HepG2 (cell line): ENCODE results near the gene GATD1. TPM values are rescaled to one million over a fixed set of nuclear protein-coding genes. Genes with fewer than 3 reads are reported as not detected.

Experiments used
- ATAC-seq: fragments of 200-7000 bp; cut with Tn5 transposase; 3 replicates; pipeline ENCODE4 v1.9.1; 2020; ENCODE audit warnings: mild to moderate bottlenecking, moderate library complexity
- BruUV-seq: library from RNA; stranded (reverse); fragments of 400-500 nt; replicated peaks from 2 replicates; lab custom pipeline; 2021; lab: Mats Ljungman, UMichigan
- CTCF ChIA-PET: fragments of 300-600 bp; formaldehyde crosslinking; extraction: SDS; loops from one replicate; lab custom pipeline; 2021; ENCODE audit warnings: low total read pairs, inconsistent platforms, low intra/inter-chr PET ratio; lab: Yijun Ruan, JAX
- POLR2A ChIA-PET: fragments of 350-600 bp; sonication (Branson Sonifier 250); formaldehyde crosslinking; loops from one replicate; lab custom pipeline; 2020; ENCODE audit warnings: antibody characterized with exemption, inconsistent platforms; lab: Yijun Ruan, JAX
- DNase-seq: peaks from one replicate; pipeline ENCODE4 v3.0.0-alpha.2; 2015; ENCODE audit warnings: low spot score
- FAIRE-seq: peaks from 3 replicates; lab custom pipeline; 2011; peaks lifted over from hg19 to GRCh38; lab: Jason Lieb, UNC
- H2AFZ ChIP-seq: one replicate; pipeline ENCODE4 v1.6.1; 2011; ENCODE audit warnings: low read length, inconsistent platforms
- H3K27ac ChIP-seq: fragments of 300-600 bp; 3 replicates; pipeline ENCODE4 v1.8.0; 2011; ENCODE audit warnings: mixed run types, mild to moderate bottlenecking, mixed read lengths, low read length, inconsistent platforms; ENCODE audit not compliant: insufficient read depth; ENCODE audit errors: extremely low read length
- H3K27me3 ChIP-seq, 2 experiments: fragments of 200-600 bp in 1 of 2; 2 replicates in 1 of 2; 3 replicates in 1 of 2; pipeline versions ENCODE4 v1.6.0 to v1.8.0; 2011; ENCODE audit warnings: low read length in 2 of 2, mild to moderate bottlenecking in 2 of 2, moderate library complexity in 2 of 2, inconsistent platforms in 1 of 2; ENCODE audit not compliant: insufficient read depth in 2 of 2, control insufficient read depth in 1 of 2
- H3K36me3 ChIP-seq, 2 experiments: fragments of 200-600 bp in 1 of 2; replicated peaks in 1 of 2; 2 replicates in 1 of 2; 3 replicates in 1 of 2; pipeline versions ENCODE4 v1.5.1 to v1.8.0; 2011; ENCODE audit warnings: low read length in 2 of 2, inconsistent platforms in 1 of 2; ENCODE audit not compliant: insufficient read depth in 2 of 2, control insufficient read depth in 1 of 2
- H3K4me1 ChIP-seq: 2 replicates; pipeline ENCODE4 v1.5.1; 2012; ENCODE audit warnings: low read length, inconsistent platforms; ENCODE audit not compliant: insufficient read depth
- H3K4me2 ChIP-seq: 2 replicates; pipeline ENCODE4 v1.6.0; 2011; ENCODE audit warnings: low read depth, low read length, inconsistent platforms
- H3K4me3 ChIP-seq, 3 experiments: fragments of 200-600 bp in 1 of 3; sonication (generic), shearing (Covaris generic) in 1 of 3; replicated peaks in 1 of 3; 2 replicates each; pipeline ENCODE4 v1.5.1; 2011 to 2016; ENCODE audit warnings: low read length in 3 of 3, inconsistent platforms in 2 of 3, low read depth in 2 of 3, mild to moderate bottlenecking in 2 of 3, control low read depth in 1 of 3, mixed read lengths in 1 of 3; ENCODE audit not compliant: insufficient read depth in 1 of 3
- H3K79me2 ChIP-seq: one replicate; pipeline ENCODE4 v1.6.1; 2011; ENCODE audit warnings: low read length, inconsistent platforms; ENCODE audit not compliant: insufficient read depth
- H3K9ac ChIP-seq: 2 replicates; pipeline ENCODE4 v1.6.0; 2011; ENCODE audit warnings: mild to moderate bottlenecking, low read depth, low read length, inconsistent platforms; ENCODE audit not compliant: insufficient read depth
- H3K9me3 ChIP-seq: 2 replicates; pipeline ENCODE4 v1.5.1; 2012; ENCODE audit warnings: mild to moderate bottlenecking, low read length
- H4K20me1 ChIP-seq: 2 replicates; pipeline ENCODE4 v1.6.0; 2011; ENCODE audit warnings: inconsistent platforms, mild to moderate bottlenecking, low read length, moderate library complexity; ENCODE audit not compliant: insufficient read depth
- DNMT1 ChIP-seq: sonication (generic); formaldehyde crosslinking; IDR thresholded peaks from 2 replicates; pipeline ENCODE4 v1.5.1; 2020; ENCODE audit warnings: mild to moderate bottlenecking, missing genetic modification reagents
- MAZ ChIP-seq, 2 experiments: sonication (generic) in 1 of 2; formaldehyde crosslinking in 1 of 2; IDR thresholded peaks; 2 replicates each; pipeline versions ENCODE4 v1.5.0 to v1.6.1; 2012 to 2020; ENCODE audit warnings: low read depth in 2 of 2, mild to moderate bottlenecking in 2 of 2, borderline replicate concordance in 1 of 2, improper control_type of control experiment in 1 of 2, low read length in 1 of 2, missing genetic modification reagents in 1 of 2, moderate library complexity in 1 of 2
- NKX3-1 ChIP-seq: sonication (generic); formaldehyde crosslinking; IDR thresholded peaks from 2 replicates; pipeline ENCODE4 v1.5.0; 2020; ENCODE audit warnings: missing genetic modification reagents
- STAG1 ChIP-seq: sonication (generic); formaldehyde crosslinking; IDR thresholded peaks from 2 replicates; pipeline ENCODE4 v1.4.0; 2020; ENCODE audit warnings: missing genetic modification reagents
- TMF1 ChIP-seq: sonication (generic); formaldehyde crosslinking; IDR thresholded peaks from 2 replicates; pipeline ENCODE4 v1.8.1; 2022; ENCODE audit warnings: low read depth, missing genetic modification reagents
- XRCC5 ChIP-seq: fragments of 200-400 bp; formaldehyde crosslinking; optimal IDR thresholded peaks from 2 replicates; pipeline ENCODE3; 2017; ENCODE audit warnings: mild to moderate bottlenecking, low read length
- ZNF34 ChIP-seq: sonication (generic); formaldehyde crosslinking; IDR thresholded peaks from 2 replicates; pipeline ENCODE4 v1.4.0; 2020; ENCODE audit warnings: mild to moderate bottlenecking, missing genetic modification reagents, borderline replicate concordance
- ZNF563 ChIP-seq: sonication (generic); formaldehyde crosslinking; IDR thresholded peaks from 2 replicates; pipeline ENCODE4 v1.8.0; 2022; ENCODE audit warnings: mild to moderate bottlenecking, moderate library complexity, missing genetic modification reagents
- ZNF776 ChIP-seq: sonication (generic); formaldehyde crosslinking; IDR thresholded peaks from 2 replicates; pipeline ENCODE4 v1.4.0; 2020; ENCODE audit warnings: mild to moderate bottlenecking, missing genetic modification reagents
- whole genome bisulfite sequencing: methylation state at CpG from one replicate; pipeline ENCODE4 v1.1.6; 2017; ENCODE audit warnings: low lambda C conversion rate; 5-methylcytosine and 5-hydroxymethylcytosine counted together
- in situ Hi-C: cut with HindIII; loops from 2 replicates; pipeline ENCODE4 v1.10.0; 2017; ENCODE audit warnings: low pct_unique_long_range_greater_than_20kb; ENCODE audit not compliant: extremely low pct_ligation_motif_present
- intact Hi-C: fragments of 100-400 bp; cut with micrococcal nuclease; formaldehyde crosslinking; loops from one replicate; pipeline ENCODE4 v1.10.0; 2022; ENCODE audit not compliant: unreplicated experiment
- polyA plus RNA-seq, 8 experiments: library from polyadenylated mRNA; depleted of rRNA in 3 of 8; stranded (reverse) in 7 of 8; unstranded in 1 of 8; fragments of >200 nt; fragmentation: Illumina TruSeq in 4 of 8; extraction: Trizol in 4 of 8; gene quantifications; 2 replicates each; pipeline versions ENCODE4 v1.2.1 to v1.2.3, GENCODE V29; 2011 to 2016; ENCODE audit warnings: low read depth in 4 of 8, missing spikeins in 1 of 8, mixed read lengths in 1 of 8; ENCODE audit not compliant: insufficient read depth in 1 of 8
- total RNA-seq, 5 experiments: library from RNA; depleted of rRNA; stranded (reverse); fragments of >200 nt; fragmentation: Illumina TruSeq; extraction: Trizol; gene quantifications; 2 replicates each; pipeline ENCODE4 v1.2.3, GENCODE V29; 2016; ENCODE audit warnings: low read depth in 1 of 5
- TF ChIP-seq, protein P1 (sequence below): sonication (generic); formaldehyde crosslinking; IDR thresholded peaks from 2 replicates; pipeline ENCODE4 v1.4.0; 2020; ENCODE audit warnings: mild to moderate bottlenecking, low read depth, missing genetic modification reagents
- TF ChIP-seq, protein P2 (sequence below): IDR thresholded peaks from 2 replicates; pipeline ENCODE4 v1.4.0; 2020; ENCODE audit warnings: mild to moderate bottlenecking, missing genetic modification reagents
- TF ChIP-seq, protein P3 (sequence below): sonication (generic); formaldehyde crosslinking; IDR thresholded peaks from 2 replicates; pipeline ENCODE4 v1.5.0; 2020; ENCODE audit warnings: mild to moderate bottlenecking, missing genetic modification reagents, moderate library complexity
- TF ChIP-seq, protein P4 (sequence below): sonication (generic); formaldehyde crosslinking; IDR thresholded peaks from 2 replicates; pipeline ENCODE4 v1.5.0; 2020; ENCODE audit warnings: missing genetic modification reagents, mild to moderate bottlenecking, borderline replicate concordance

The GATD1 gene
- total and polyA plus RNA-seq, 2 of the 13 experiments (the other 11 are each of a cell fraction or from before 2014, with no cell fraction given): 31.3 to 60.5 TPM

DNA sequence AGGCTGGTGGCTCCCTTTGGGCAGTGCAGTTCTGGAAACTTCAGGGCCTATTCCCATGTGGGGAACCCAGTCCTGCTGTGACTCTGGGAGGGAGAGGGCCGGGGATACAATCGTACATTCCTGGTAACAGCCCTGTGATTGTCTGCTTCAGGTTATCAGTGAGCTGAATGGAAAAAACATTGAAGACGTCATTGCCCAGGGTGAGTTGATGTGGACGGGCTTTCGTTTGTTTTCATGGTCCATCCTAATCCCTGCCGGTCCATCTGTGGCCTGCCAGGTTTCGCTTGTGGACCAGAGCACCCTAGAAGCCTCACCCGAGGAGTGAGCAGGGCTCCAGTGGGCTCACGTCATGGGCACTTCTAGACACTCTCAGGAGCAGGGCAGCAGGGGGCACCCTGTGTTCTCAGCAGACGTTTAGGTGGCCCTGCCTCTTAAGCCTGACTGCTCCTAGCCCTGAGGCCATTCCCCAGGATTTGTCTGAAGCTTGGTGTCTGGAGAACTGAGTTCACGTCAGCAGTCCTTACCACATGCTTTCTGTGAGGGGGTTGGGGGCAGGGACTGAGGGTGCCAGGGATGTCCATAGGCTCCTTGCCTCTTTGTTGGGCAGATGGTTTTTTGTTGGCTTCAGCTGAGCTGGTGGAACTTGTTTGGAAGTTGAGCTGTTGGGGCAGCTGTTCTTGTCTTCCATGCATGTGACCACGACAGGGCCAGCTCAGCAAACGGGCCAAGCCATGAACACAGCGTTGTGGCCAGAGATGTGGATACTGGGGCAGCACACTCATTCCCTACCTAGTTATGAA lies 34.4 kb upstream of the GATD1 start:
- intact Hi-C loops: no loop called here
- no peak for TF ChIP-seq ZNF776 (CRISPR knock-in tag)
- no peak for TF ChIP-seq ZNF563
- TF ChIP-seq XRCC5: peak; percentile 11
- no peak for TF ChIP-seq DNMT1
- peak; percentile 23; the same call in 1 of the 2 replicates for TF ChIP-seq STAG1 (CRISPR knock-in tag)
- no peak for TF ChIP-seq MAZ (IDR thresholded peaks at IDR 0.05; ENCODE audit: borderline replicate concordance, low read depth, low read length)
- 0 out of 2 replicates have a peak, but pooled peaks have one; percentile 32 for TF ChIP-seq MAZ (CRISPR knock-in tag; IDR thresholded peaks at IDR 0.05; ENCODE audit: low read depth)
- no peak for TF ChIP-seq TMF1
- no peak for TF ChIP-seq NKX3-1 (CRISPR knock-in tag)
- TF ChIP-seq, protein P1, sequence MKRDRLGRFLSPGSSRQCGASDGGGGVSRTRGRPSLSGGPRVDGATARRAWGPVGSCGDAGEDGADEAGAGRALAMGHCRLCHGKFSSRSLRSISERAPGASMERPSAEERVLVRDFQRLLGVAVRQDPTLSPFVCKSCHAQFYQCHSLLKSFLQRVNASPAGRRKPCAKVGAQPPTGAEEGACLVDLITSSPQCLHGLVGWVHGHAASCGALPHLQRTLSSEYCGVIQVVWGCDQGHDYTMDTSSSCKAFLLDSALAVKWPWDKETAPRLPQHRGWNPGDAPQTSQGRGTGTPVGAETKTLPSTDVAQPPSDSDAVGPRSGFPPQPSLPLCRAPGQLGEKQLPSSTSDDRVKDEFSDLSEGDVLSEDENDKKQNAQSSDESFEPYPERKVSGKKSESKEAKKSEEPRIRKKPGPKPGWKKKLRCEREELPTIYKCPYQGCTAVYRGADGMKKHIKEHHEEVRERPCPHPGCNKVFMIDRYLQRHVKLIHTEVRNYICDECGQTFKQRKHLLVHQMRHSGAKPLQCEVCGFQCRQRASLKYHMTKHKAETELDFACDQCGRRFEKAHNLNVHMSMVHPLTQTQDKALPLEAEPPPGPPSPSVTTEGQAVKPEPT (CRISPR knock-in tag): no peak
- TF ChIP-seq, protein P2, sequence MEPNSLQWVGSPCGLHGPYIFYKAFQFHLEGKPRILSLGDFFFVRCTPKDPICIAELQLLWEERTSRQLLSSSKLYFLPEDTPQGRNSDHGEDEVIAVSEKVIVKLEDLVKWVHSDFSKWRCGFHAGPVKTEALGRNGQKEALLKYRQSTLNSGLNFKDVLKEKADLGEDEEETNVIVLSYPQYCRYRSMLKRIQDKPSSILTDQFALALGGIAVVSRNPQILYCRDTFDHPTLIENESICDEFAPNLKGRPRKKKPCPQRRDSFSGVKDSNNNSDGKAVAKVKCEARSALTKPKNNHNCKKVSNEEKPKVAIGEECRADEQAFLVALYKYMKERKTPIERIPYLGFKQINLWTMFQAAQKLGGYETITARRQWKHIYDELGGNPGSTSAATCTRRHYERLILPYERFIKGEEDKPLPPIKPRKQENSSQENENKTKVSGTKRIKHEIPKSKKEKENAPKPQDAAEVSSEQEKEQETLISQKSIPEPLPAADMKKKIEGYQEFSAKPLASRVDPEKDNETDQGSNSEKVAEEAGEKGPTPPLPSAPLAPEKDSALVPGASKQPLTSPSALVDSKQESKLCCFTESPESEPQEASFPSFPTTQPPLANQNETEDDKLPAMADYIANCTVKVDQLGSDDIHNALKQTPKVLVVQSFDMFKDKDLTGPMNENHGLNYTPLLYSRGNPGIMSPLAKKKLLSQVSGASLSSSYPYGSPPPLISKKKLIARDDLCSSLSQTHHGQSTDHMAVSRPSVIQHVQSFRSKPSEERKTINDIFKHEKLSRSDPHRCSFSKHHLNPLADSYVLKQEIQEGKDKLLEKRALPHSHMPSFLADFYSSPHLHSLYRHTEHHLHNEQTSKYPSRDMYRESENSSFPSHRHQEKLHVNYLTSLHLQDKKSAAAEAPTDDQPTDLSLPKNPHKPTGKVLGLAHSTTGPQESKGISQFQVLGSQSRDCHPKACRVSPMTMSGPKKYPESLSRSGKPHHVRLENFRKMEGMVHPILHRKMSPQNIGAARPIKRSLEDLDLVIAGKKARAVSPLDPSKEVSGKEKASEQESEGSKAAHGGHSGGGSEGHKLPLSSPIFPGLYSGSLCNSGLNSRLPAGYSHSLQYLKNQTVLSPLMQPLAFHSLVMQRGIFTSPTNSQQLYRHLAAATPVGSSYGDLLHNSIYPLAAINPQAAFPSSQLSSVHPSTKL: no peak
- TF ChIP-seq, protein P3, sequence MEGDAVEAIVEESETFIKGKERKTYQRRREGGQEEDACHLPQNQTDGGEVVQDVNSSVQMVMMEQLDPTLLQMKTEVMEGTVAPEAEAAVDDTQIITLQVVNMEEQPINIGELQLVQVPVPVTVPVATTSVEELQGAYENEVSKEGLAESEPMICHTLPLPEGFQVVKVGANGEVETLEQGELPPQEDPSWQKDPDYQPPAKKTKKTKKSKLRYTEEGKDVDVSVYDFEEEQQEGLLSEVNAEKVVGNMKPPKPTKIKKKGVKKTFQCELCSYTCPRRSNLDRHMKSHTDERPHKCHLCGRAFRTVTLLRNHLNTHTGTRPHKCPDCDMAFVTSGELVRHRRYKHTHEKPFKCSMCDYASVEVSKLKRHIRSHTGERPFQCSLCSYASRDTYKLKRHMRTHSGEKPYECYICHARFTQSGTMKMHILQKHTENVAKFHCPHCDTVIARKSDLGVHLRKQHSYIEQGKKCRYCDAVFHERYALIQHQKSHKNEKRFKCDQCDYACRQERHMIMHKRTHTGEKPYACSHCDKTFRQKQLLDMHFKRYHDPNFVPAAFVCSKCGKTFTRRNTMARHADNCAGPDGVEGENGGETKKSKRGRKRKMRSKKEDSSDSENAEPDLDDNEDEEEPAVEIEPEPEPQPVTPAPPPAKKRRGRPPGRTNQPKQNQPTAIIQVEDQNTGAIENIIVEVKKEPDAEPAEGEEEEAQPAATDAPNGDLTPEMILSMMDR: peak; percentile 49
- TF ChIP-seq, protein P4, sequence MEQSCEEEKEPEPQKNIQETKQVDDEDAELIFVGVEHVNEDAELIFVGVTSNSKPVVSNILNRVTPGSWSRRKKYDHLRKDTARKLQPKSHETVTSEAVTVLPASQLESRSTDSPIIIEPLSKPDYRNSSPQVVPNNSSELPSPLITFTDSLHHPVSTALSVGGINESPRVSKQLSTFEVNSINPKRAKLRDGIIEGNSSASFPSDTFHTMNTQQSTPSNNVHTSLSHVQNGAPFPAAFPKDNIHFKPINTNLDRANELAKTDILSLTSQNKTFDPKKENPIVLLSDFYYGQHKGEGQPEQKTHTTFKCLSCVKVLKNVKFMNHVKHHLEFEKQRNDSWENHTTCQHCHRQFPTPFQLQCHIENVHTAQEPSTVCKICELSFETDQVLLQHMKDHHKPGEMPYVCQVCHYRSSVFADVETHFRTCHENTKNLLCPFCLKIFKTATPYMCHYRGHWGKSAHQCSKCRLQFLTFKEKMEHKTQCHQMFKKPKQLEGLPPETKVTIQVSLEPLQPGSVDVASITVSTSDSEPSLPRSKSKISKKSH (CRISPR knock-in tag): no peak
- TF ChIP-seq ZNF34 (CRISPR knock-in tag): no peak

More for the DNA sequence above, 34.4 kb upstream of the GATD1 start:
- Histone ChIP-seq H3K4me1 (peaks cover 41% of the 10 kb centered on the region), H3K4me3 (peak overlapping the region; percentile 97 to 100 (median 99); a peak in 5 of 6 replicates), H3K9ac (peak overlapping the region; percentile 98), H3K27me3 (no peaks in the 10 kb centered on the region; a peak in 1 of 5 replicates), H3K4me2 (peak overlapping the region; percentile 93), H3K9me3 (no peaks in the 10 kb centered on the region), H3K27ac (peak overlapping the region; percentile 95), H3K79me2 (peaks cover 33% of the 10 kb centered on the region), H2AFZ (no peak overlapping the region), H4K20me1 (peaks cover 24% of the 10 kb centered on the region), H3K36me3 (peaks cover 19 to 27% of the 10 kb centered on the region in 2 experiments)
- POLR2A ChIA-PET: interaction anchor here (0.8 to 1.9 kb wide), 4 partner anchors 8 to 141 kb away, joined by 3 to 14 read pairs (median 6); partner anchors contain the start of gene PNPLA2
- no TSS peak for BruUV-seq
- no peak for FAIRE-seq
- no peak for DNase-seq
- in situ Hi-C loops: no loop called here
- CTCF ChIA-PET: no interaction called here
- no peak for ATAC-seq
- 59% methylated on average over 13 of the region's 14 CpGs for WGBS
